ENCODE results near the gene PLAC8L1. TPM values are rescaled to one million over a fixed set of nuclear protein-coding genes. Genes with fewer than 3 reads are reported as not detected.

Gene PLAC8L1
- total RNA-seq, 1 donor from 2014 or later = 0.49 TPM

- Histone ChIP-seq H3K27ac (replicated peaks) (no peak overlapping the region), H3K36me3 (no peaks in the 10 kb centered on the region), H3K4me1 (peaks cover 25% of the 10 kb centered on the region), H3K4me3 (no peak overlapping the region), H3K27me3 (ENCODE audit: low read depth) (no peaks in the 10 kb centered on the region), H3K9me3 (replicated peaks) (no peaks in the 10 kb centered on the region)
- TF ChIP-seq, protein P1, sequence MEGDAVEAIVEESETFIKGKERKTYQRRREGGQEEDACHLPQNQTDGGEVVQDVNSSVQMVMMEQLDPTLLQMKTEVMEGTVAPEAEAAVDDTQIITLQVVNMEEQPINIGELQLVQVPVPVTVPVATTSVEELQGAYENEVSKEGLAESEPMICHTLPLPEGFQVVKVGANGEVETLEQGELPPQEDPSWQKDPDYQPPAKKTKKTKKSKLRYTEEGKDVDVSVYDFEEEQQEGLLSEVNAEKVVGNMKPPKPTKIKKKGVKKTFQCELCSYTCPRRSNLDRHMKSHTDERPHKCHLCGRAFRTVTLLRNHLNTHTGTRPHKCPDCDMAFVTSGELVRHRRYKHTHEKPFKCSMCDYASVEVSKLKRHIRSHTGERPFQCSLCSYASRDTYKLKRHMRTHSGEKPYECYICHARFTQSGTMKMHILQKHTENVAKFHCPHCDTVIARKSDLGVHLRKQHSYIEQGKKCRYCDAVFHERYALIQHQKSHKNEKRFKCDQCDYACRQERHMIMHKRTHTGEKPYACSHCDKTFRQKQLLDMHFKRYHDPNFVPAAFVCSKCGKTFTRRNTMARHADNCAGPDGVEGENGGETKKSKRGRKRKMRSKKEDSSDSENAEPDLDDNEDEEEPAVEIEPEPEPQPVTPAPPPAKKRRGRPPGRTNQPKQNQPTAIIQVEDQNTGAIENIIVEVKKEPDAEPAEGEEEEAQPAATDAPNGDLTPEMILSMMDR (IDR thresholded peaks at IDR 0.05; ENCODE audit: borderline replicate concordance) = no peak
- intact Hi-C loops (cut with micrococcal nuclease) = no loop called here
- DNase-seq = no peak
These were observed 66.0 kb downstream of the PLAC8L1 start for GRCh38 chr5:146039420-146039819.

GRCh38 chr5:146034605-146035004 lies 70.8 kb downstream of the PLAC8L1 start:
- Histone ChIP-seq H3K4me1 (peaks cover 11% of the 10 kb centered on the region), H3K27ac (replicated peaks) (no peak overlapping the region)

More at GRCh38 chr5:146034605-146035004, 70.8 kb downstream of the PLAC8L1 start:
- Histone ChIP-seq H3K36me3 (no peaks in the 10 kb centered on the region), H3K9me3 (replicated peaks) (no peaks in the 10 kb centered on the region), H3K4me3 (no peak overlapping the region), H3K27me3 (ENCODE audit: low read depth) (no peaks in the 10 kb centered on the region)
- DNase-seq = no peak
- TF ChIP-seq, protein P1 (IDR thresholded peaks at IDR 0.05; ENCODE audit: borderline replicate concordance) = no peak
- intact Hi-C loops (cut with micrococcal nuclease) = no loop called here

Other genes with a start within 250 kb of the PLAC8L1 start
- 1.1 TPM for gene GRXCR2, start 232.6 kb downstream of the PLAC8L1 start, total RNA-seq
- gene SH3RF2, start 169.0 kb downstream of the PLAC8L1 start, total RNA-seq = 376 TPM
- 92.8 TPM for gene LARS1, start 77.1 kb upstream of the PLAC8L1 start, total RNA-seq
- gene RBM27, start 98.0 kb upstream of the PLAC8L1 start, total RNA-seq = 15.9 TPM
- not detected for gene POU4F3, start 233.3 kb upstream of the PLAC8L1 start, total RNA-seq

Data from left ventricle myocardium inferior (tissue), 1 donor.